ENCODE measurements around the gene RPP25L.

RPP25L gene

GRCh38 chr9:34588671-34589635 is 22.9 kb downstream of the RPP25L start:
- DNase-seq (ENCODE audit: low read depth in 1 of 2, low spot score in 1 of 2), result no peak
- no peak overlapping the region for H3K4me3 ChIP-seq (replicated peaks; ENCODE audit: insufficient read depth, low read length)
- peaks cover 76% of the 10 kb centered on the region for H3K27me3 ChIP-seq (ENCODE audit: insufficient read depth, poor library complexity, severe bottlenecking)
- no peak for TF ChIP-seq CTCF (IDR thresholded peaks at IDR 0.05; ENCODE audit: insufficient read depth, low read length)
- no peak for TF ChIP-seq POLR2AphosphoS5 (IDR thresholded peaks at IDR 0.05; ENCODE audit: low read depth)
- no peak for TF ChIP-seq REST (IDR thresholded peaks at IDR 0.05; ENCODE audit: insufficient replicate concordance, low read depth)
- TF ChIP-seq SPI1 (IDR thresholded peaks at IDR 0.05; ENCODE audit: borderline replicate concordance, low read depth), result no peak
- TF ChIP-seq GABPA (IDR thresholded peaks at IDR 0.05; ENCODE audit: low read depth), result no peak
- no peak overlapping the region for H3K27ac ChIP-seq (replicated peaks)

- no peak overlapping the region for H3K27ac ChIP-seq (replicated peaks)
- no peak overlapping the region for H3K4me3 ChIP-seq (replicated peaks; ENCODE audit: insufficient read depth, low read length)
- peaks cover 69% of the 10 kb centered on the region for H3K27me3 ChIP-seq (ENCODE audit: insufficient read depth, poor library complexity, severe bottlenecking)
- DNase-seq (ENCODE audit: low read depth in 1 of 2, low spot score in 1 of 2), result no peak
- TF ChIP-seq POLR2AphosphoS5 (IDR thresholded peaks at IDR 0.05; ENCODE audit: low read depth) (no peak), GABPA (IDR thresholded peaks at IDR 0.05; ENCODE audit: low read depth) (no peak), CTCF (IDR thresholded peaks at IDR 0.05; ENCODE audit: insufficient read depth, low read length) (no peak), SPI1 (IDR thresholded peaks at IDR 0.05; ENCODE audit: borderline replicate concordance, low read depth) (no peak), REST (IDR thresholded peaks at IDR 0.05; ENCODE audit: insufficient replicate concordance, low read depth) (no peak)
These were observed 24.6 kb downstream of the RPP25L start for GRCh38 chr9:34587271-34587670.

DNA sequence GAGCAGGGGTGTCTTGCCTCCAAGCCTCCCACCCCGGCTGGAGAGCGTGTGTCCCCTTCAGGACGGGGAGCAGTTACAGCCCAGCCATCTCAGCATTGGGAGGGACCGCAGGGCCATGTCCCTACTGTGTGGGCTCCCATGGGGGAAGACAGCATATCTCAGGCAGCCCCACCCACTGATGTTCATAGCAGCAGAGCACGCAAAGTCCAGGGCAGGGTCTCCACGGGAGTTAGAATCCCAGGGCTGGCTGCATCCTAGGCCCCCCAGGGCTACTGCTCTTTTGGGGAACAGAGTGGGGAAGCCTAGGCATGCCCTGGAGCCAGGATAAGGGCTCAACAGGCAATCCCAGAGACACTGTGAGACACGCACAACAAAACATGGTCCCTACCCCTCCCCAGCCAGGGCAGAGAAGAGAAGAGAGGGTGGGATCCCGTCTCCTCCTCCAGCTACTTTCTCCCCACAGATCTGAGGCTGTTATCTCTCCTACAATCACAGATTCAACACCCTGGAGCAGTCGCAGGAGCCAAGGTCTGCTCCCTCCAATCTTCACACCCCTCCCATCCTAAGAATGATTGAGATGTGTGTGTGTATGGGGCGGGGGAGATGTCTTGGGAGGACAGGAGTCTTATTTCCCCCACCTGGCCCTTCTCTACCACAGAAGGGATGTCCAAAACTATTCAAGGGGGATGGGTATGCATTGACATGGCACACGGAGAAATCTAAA is 25.8 kb downstream of the RPP25L start:
- no peak for DNase-seq (ENCODE audit: low read depth in 1 of 2, low spot score in 1 of 2)
- no peak overlapping the region for H3K4me3 ChIP-seq (replicated peaks; ENCODE audit: insufficient read depth, low read length)

More for the DNA sequence above, 25.8 kb downstream of the RPP25L start:
- H3K27ac ChIP-seq (replicated peaks), result no peak overlapping the region
- TF ChIP-seq CTCF (IDR thresholded peaks at IDR 0.05; ENCODE audit: insufficient read depth, low read length), result no peak
- TF ChIP-seq POLR2AphosphoS5 (IDR thresholded peaks at IDR 0.05; ENCODE audit: low read depth), result no peak
- TF ChIP-seq REST (IDR thresholded peaks at IDR 0.05; ENCODE audit: insufficient replicate concordance, low read depth), result no peak
- TF ChIP-seq GABPA (IDR thresholded peaks at IDR 0.05; ENCODE audit: low read depth), result no peak
- TF ChIP-seq SPI1 (IDR thresholded peaks at IDR 0.05; ENCODE audit: borderline replicate concordance, low read depth), result no peak
- H3K27me3 ChIP-seq (ENCODE audit: insufficient read depth, poor library complexity, severe bottlenecking), result peaks cover 61% of the 10 kb centered on the region
